GM19193 (cell line): ENCODE data around the gene OR52I2.

ENCODE experiments used
- POLR2A ChIP-seq: IDR thresholded peaks from 4 replicates; pipeline ENCODE4 v1.6.1; 2011; ENCODE audit not compliant: insufficient read depth, insufficient read length; ENCODE audit errors: extremely low read depth

Gene OR52I2

DNA sequence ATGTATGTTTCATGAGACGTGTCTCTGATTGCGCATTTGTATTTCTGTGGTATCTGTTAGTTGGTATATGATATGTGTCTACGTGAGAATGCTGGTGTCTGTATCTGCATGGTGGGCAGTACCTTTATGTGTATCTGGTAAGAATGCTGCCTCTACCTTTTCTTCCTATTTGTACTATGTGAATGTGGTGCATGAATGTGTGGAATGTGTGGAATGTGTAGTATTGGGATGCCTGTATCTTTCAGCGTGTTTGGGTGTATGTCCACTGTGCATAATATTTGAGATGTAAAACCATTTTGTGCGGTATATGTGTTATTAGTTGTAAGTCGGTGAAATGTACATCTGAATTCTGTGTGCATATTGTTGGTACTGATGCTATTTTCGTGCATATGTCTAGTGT is 60.0 kb downstream of the OR52I2 start:
- no peak for TF ChIP-seq POLR2A

DNA sequence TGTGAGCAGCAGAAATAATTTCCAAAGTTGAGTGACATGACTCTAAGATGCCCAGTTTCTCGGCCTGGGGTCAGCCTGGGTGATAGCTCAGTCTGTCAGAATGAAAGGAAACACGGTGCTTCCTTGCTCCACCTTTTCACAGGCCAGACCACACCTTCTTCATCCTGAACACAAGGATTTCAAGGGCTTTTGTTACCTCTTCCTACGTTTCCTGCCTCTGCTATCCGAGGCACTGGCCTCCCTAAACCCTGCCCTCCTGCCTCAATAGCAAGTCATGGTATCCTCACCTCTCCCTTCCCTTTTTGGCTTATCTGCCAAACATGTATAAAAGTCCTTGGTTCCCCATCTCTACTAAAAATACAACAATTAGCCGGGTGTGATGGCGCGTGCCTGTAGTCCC is 60.5 kb downstream of the OR52I2 start:
- no peak for TF ChIP-seq POLR2A
